ENCODE data around the gene MEX3D. TPM values are rescaled to one million over a fixed set of nuclear protein-coding genes. Genes with fewer than 3 reads are reported as not detected.

Gene MEX3D
- total RNA-seq, 5 donors from 2014 or later (not counting 1 experiment from before 2014, with no cell fraction given): 2.1 to 7.7 (median 6.2) TPM

DNA sequence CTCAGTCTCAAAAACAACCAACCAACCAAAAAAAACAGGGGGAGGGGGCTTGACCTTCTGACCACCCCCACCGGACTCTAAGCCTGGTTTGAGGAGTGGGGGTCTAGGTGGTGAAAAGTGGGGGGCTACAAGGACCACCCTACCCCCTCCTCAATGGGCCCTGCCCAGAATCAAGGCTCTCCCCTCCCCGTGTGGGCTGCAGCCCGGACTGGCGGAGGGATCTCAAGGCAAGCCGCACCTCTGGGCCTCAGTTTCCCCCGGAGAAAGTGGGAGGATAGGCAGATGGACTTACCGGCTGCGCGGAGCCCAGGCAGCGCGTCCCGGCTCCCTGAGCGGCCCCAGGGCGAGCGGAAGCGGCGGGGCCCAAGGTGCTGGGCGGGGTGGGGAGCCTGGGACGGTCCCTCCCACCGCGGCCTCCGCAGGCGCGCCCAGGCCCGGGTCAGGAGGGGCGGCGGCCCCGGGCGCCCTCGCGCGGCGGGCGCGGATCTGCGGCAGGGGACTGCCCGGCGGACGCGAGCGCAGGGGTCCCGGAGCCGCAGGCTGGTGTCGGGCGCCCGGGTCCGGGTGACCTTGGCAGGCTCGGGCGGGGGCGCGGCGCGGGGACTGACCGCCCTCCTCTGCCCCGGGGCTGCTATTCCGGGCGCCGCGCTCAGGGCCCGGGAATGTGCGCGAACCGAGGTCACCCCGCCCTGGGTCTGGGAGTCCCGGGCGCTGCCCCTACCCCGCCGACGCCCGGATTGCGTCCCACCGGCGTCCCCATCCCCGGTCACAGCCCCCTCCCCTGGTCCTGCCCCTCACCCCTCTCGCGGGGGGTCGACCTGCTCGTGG is 55.2 kb downstream of the MEX3D start, which contains the start of gene ADAMTSL5:
TSS of gene ADAMTSL5 (minus strand) at position 349 of the 828 bp plus-strand sequence. CDS start 2,076 bp downstream, outside the sequence.
- Histone ChIP-seq H3K4me3 (ENCODE audit: control insufficient read depth in 1 of 2, extremely low read depth in 1 of 2, low read length in 1 of 2) (peak within 1 kb of the TSS; percentile 25 to 44), H3K27ac (ENCODE audit: low read length) (no peak within 1 kb of the TSS), H3K9me3 (no peaks in the 10 kb centered on the region), H3K36me3 (ENCODE audit: control insufficient read depth in 2 of 2, extremely low read depth in 1 of 2, insufficient read depth in 1 of 2, low read length in 1 of 2) (no peaks in the 10 kb centered on the region), H3K27me3 (replicated peaks in 1 of 2; ENCODE audit: control insufficient read depth in 2 of 2, extremely low read depth in 1 of 2, insufficient read depth in 2 of 2, low read length in 1 of 2) (peaks cover 0 to 62% of the 10 kb centered on the region in 2 experiments), H3K4me1 (ENCODE audit: control insufficient read depth in 1 of 2, extremely low read depth in 1 of 2, insufficient read depth in 2 of 2, low read length in 2 of 2) (peaks cover 0 to 38% of the 10 kb centered on the region in 2 experiments)
- WGBS (ENCODE audit: insufficient coverage): 3% methylated on average over 75 of the region's 78 CpGs
- ATAC-seq (replicated peaks in 1 of 4) (peak; percentile 69 to 85 (median 82)), DNase-seq (peak in 28 of 35 experiments; percentile 23 to 76 (median 44))
- H3K36me3 Mint-ChIP-seq: no peaks in the 10 kb centered on the region
- ChIA-PET POLR2A (no interaction called here), CTCF (no interaction called here)
- peak within 1 kb of the TSS; percentile 68 to 72 (median 68) for H3K4me3 Mint-ChIP-seq
- peak within 1 kb of the TSS; percentile 43 to 44 for H3K27ac Mint-ChIP-seq
- peaks cover 0 to 4% of the 10 kb centered on the region in 2 donors for H3K27me3 Mint-ChIP-seq
- peaks cover 6 to 22% (median 13%) of the 10 kb centered on the region in 3 donors for H3K4me1 Mint-ChIP-seq
- no peaks in the 10 kb centered on the region for H3K9me3 Mint-ChIP-seq

GRCh38 chr19:1511318-1512317 is 56.5 kb downstream of the MEX3D start:
- no peaks in the 10 kb centered on the region for H3K36me3 ChIP-seq (ENCODE audit: control insufficient read depth in 2 of 2, extremely low read depth in 1 of 2, insufficient read depth in 1 of 2, low read length in 1 of 2)
- ATAC-seq (replicated peaks in 1 of 4) (no peak), DNase-seq (no peak)
- Mint-ChIP-seq H3K27ac (peak overlapping the region; percentile 39 to 43), H3K36me3 (no peaks in the 10 kb centered on the region), H3K27me3 (peaks cover 0 to 4% of the 10 kb centered on the region in 2 donors), H3K4me3 (peak overlapping the region; percentile 68 to 72 (median 68)), H3K4me1 (peaks cover 13 to 26% (median 18%) of the 10 kb centered on the region in 3 donors), H3K9me3 (no peaks in the 10 kb centered on the region)
- peaks cover 0 to 49% of the 10 kb centered on the region in 2 experiments for H3K4me1 ChIP-seq (ENCODE audit: control insufficient read depth in 1 of 2, extremely low read depth in 1 of 2, insufficient read depth in 2 of 2, low read length in 2 of 2)
- 60% methylated on average over 16 of the region's 22 CpGs for WGBS (ENCODE audit: insufficient coverage)
- H3K9me3 ChIP-seq: no peaks in the 10 kb centered on the region
- H3K4me3 ChIP-seq (ENCODE audit: control insufficient read depth in 1 of 2, extremely low read depth in 1 of 2, low read length in 1 of 2): no peak overlapping the region
- POLR2A ChIA-PET: no interaction called here
- no peak overlapping the region for H3K27ac ChIP-seq (ENCODE audit: low read length)
- H3K27me3 ChIP-seq (replicated peaks in 1 of 2; ENCODE audit: control insufficient read depth in 2 of 2, extremely low read depth in 1 of 2, insufficient read depth in 2 of 2, low read length in 1 of 2): peaks cover 0 to 71% of the 10 kb centered on the region in 2 experiments
- CTCF ChIA-PET: no interaction called here

GRCh38 chr19:1510807-1511206 is 57.3 kb downstream of the MEX3D start:
- no peak for DNase-seq
- Histone ChIP-seq H3K27me3 (replicated peaks in 1 of 2; ENCODE audit: control insufficient read depth in 2 of 2, extremely low read depth in 1 of 2, insufficient read depth in 2 of 2, low read length in 1 of 2) (peaks cover 0 to 77% of the 10 kb centered on the region in 2 experiments), H3K27ac (ENCODE audit: low read length) (no peak overlapping the region), H3K9me3 (no peaks in the 10 kb centered on the region), H3K4me3 (ENCODE audit: control insufficient read depth in 1 of 2, extremely low read depth in 1 of 2, low read length in 1 of 2) (no peak overlapping the region), H3K4me1 (ENCODE audit: control insufficient read depth in 1 of 2, extremely low read depth in 1 of 2, insufficient read depth in 2 of 2, low read length in 2 of 2) (peaks cover 0 to 50% of the 10 kb centered on the region in 2 experiments), H3K36me3 (ENCODE audit: control insufficient read depth in 2 of 2, extremely low read depth in 1 of 2, insufficient read depth in 1 of 2, low read length in 1 of 2) (no peaks in the 10 kb centered on the region)
- ChIA-PET POLR2A (no interaction called here), CTCF (no interaction called here)
- Mint-ChIP-seq H3K27me3 (peaks cover 0 to 4% of the 10 kb centered on the region in 2 donors), H3K4me1 (peaks cover 15 to 29% (median 18%) of the 10 kb centered on the region in 3 donors), H3K36me3 (no peaks in the 10 kb centered on the region), H3K9me3 (no peaks in the 10 kb centered on the region), H3K4me3 (peak overlapping the region in 1 of 3 donors; percentile 72), H3K27ac (peak overlapping the region; percentile 27 to 39)
- no peak for ATAC-seq (replicated peaks in 1 of 4)
- WGBS (ENCODE audit: insufficient coverage): 65% methylated on average over 2 of the region's 9 CpGs

DNA sequence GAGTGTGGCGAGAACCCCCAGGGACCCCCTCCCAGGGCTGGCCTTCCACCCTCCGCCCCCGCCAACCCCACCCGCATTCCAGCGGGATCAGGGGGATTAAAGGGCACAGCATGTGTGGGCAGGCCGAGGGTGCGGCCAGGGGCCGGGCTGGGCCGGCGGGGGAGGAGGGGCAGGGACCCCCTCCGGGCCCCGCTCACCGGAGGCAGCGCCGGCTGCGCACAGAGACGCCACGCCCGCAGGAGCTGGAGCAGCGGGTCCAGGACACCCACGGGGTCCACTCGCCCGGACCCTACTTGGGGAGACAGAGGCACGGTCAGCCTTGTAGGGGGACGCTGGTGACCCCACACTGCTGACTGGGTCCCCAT is 57.7 kb downstream of the MEX3D start:
- Histone ChIP-seq H3K4me3 (ENCODE audit: control insufficient read depth in 1 of 2, extremely low read depth in 1 of 2, low read length in 1 of 2) (no peak overlapping the region), H3K36me3 (ENCODE audit: control insufficient read depth in 2 of 2, extremely low read depth in 1 of 2, insufficient read depth in 1 of 2, low read length in 1 of 2) (no peaks in the 10 kb centered on the region), H3K4me1 (ENCODE audit: control insufficient read depth in 1 of 2, extremely low read depth in 1 of 2, insufficient read depth in 2 of 2, low read length in 2 of 2) (peaks cover 0 to 50% of the 10 kb centered on the region in 2 experiments), H3K27ac (ENCODE audit: low read length) (no peak overlapping the region), H3K9me3 (no peaks in the 10 kb centered on the region), H3K27me3 (replicated peaks in 1 of 2; ENCODE audit: control insufficient read depth in 2 of 2, extremely low read depth in 1 of 2, insufficient read depth in 2 of 2, low read length in 1 of 2) (peaks cover 0 to 79% of the 10 kb centered on the region in 2 experiments)
- POLR2A ChIA-PET: no interaction called here
- Mint-ChIP-seq H3K9me3 (no peaks in the 10 kb centered on the region), H3K4me1 (peaks cover 15 to 30% (median 18%) of the 10 kb centered on the region in 3 donors), H3K27me3 (peaks cover 0 to 4% of the 10 kb centered on the region in 2 donors), H3K27ac (no peak overlapping the region), H3K36me3 (no peaks in the 10 kb centered on the region), H3K4me3 (peak overlapping the region in 1 of 3 donors; percentile 72)
- no peak for ATAC-seq (replicated peaks in 1 of 4)
- 48% methylated on average over 18 of the region's 25 CpGs for WGBS (ENCODE audit: insufficient coverage)
- CTCF ChIA-PET: no interaction called here
- no peak for DNase-seq

DNA sequence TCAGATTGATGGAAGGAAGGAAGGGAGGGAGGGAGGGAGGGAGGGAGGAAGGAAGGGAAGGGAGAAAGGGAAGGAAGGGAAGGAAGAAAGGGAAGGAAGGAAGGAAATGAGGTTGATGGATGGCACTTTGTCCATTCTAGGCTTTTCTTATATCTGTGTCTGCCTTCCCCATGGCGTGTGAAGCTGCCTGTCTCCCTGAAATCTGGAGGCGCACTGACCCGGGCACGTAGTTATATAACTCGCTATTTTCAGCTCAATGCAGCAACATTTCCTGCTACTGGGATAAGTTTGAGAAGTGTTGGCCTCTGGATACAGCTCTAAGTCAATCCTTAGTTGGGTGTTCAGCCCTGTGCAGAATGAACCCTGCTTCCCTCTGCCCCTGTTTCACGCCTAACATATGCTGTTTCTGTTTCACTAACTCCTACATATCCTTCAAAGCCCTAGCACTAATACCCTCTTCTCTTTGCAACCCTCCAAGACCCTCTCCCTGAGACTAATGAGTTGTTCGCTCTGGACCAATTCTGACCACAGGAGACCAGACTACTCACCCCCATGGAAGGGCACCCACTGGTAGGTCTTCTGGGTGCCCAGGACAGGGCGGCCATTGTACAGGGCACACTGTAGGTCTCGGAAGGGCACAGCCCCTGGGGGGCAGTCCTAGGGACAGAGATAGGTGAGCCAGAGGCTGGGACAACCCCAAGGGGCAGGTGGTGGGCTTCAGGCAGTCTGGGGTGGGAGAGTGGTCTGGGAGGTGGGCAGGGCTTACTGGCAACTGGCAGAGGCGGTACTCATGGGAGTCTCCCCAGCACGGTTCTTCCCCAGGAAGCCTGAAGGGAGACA is 58.3 kb downstream of the MEX3D start:
- Mint-ChIP-seq H3K36me3 (no peaks in the 10 kb centered on the region), H3K4me3 (peak overlapping the region in 1 of 3 donors; percentile 24), H3K27me3 (peaks cover 0 to 4% of the 10 kb centered on the region in 2 donors), H3K9me3 (no peaks in the 10 kb centered on the region), H3K4me1 (peaks cover 15 to 31% (median 18%) of the 10 kb centered on the region in 3 donors), H3K27ac (peak overlapping the region; percentile 11 to 31)
- WGBS (ENCODE audit: insufficient coverage): 67% methylated on average over 6 of the region's 11 CpGs
- Histone ChIP-seq H3K27ac (ENCODE audit: low read length) (no peak overlapping the region), H3K36me3 (ENCODE audit: control insufficient read depth in 2 of 2, extremely low read depth in 1 of 2, insufficient read depth in 1 of 2, low read length in 1 of 2) (no peaks in the 10 kb centered on the region), H3K27me3 (replicated peaks in 1 of 2; ENCODE audit: control insufficient read depth in 2 of 2, extremely low read depth in 1 of 2, insufficient read depth in 2 of 2, low read length in 1 of 2) (peaks cover 0 to 78% of the 10 kb centered on the region in 2 experiments), H3K9me3 (no peaks in the 10 kb centered on the region), H3K4me3 (ENCODE audit: control insufficient read depth in 1 of 2, extremely low read depth in 1 of 2, low read length in 1 of 2) (no peak overlapping the region), H3K4me1 (ENCODE audit: control insufficient read depth in 1 of 2, extremely low read depth in 1 of 2, insufficient read depth in 2 of 2, low read length in 2 of 2) (peaks cover 0 to 50% of the 10 kb centered on the region in 2 experiments)
- DNase-seq (no peak), ATAC-seq (replicated peaks in 1 of 4) (no peak)
- POLR2A ChIA-PET: interaction anchor here in 1 of 2 donors (0.6 kb wide), 1 partner anchor 333 kb away, joined by 6 read pairs; no protein-coding TSS in a partner anchor
- CTCF ChIA-PET: no interaction called here

Data from T-cell (primary cell).